ENCODE results near the gene SPINT3.

SPINT3 gene

GRCh38 chr20:45508068-45508886, 7.1 kb downstream of the SPINT3 start:
- Histone ChIP-seq H2BK5ac (ENCODE audit: low read length) (no peak overlapping the region), H3K4me2 (ENCODE audit: low read length) (no peak overlapping the region), H3K79me2 (ENCODE audit: control insufficient read depth, insufficient read depth, low read length) (no peaks in the 10 kb centered on the region), H3K18ac (ENCODE audit: low read length) (no peak overlapping the region), H3K4ac (ENCODE audit: low read depth, low read length) (no peak overlapping the region), H4K8ac (ENCODE audit: low read depth, low read length) (no peak overlapping the region), H3K27me3 (ENCODE audit: insufficient read depth, low read length, poor library complexity) (no peaks in the 10 kb centered on the region), H2AK5ac (ENCODE audit: low read length) (no peak overlapping the region), H2BK120ac (ENCODE audit: low read depth, low read length) (no peak overlapping the region), H3K56ac (ENCODE audit: low read length) (no peak overlapping the region), H3K4me3 (ENCODE audit: low read length) (no peak overlapping the region), H3K4me1 (ENCODE audit: control insufficient read depth, low read depth, low read length) (no peaks in the 10 kb centered on the region), H3K79me1 (ENCODE audit: low read length) (no peaks in the 10 kb centered on the region), H3K27ac (ENCODE audit: low read depth, low read length) (no peak overlapping the region), H3K23ac (ENCODE audit: low read length) (no peak overlapping the region), H3K36me3 (ENCODE audit: control insufficient read depth, insufficient read depth, low read length) (no peaks in the 10 kb centered on the region), H2BK15ac (replicated peaks; ENCODE audit: low read depth) (no peak overlapping the region), H4K5ac (ENCODE audit: low read length) (no peak overlapping the region), H3K9ac (ENCODE audit: low read length) (no peak overlapping the region)
- no CpG with 5 or more reads among the region's 7 CpGs for WGBS (ENCODE audit: extremely low coverage, insufficient coverage, low lambda C conversion rate)
- DNase-seq: no peak

GRCh38 chr20:45507011-45507820, 8.2 kb downstream of the SPINT3 start:
- Histone ChIP-seq H2BK5ac (ENCODE audit: low read length) (no peak overlapping the region), H3K27me3 (ENCODE audit: insufficient read depth, low read length, poor library complexity) (no peaks in the 10 kb centered on the region), H3K4ac (ENCODE audit: low read depth, low read length) (no peak overlapping the region), H3K56ac (ENCODE audit: low read length) (no peak overlapping the region), H4K5ac (ENCODE audit: low read length) (no peak overlapping the region), H2AK5ac (ENCODE audit: low read length) (no peak overlapping the region), H3K79me1 (ENCODE audit: low read length) (no peaks in the 10 kb centered on the region), H3K36me3 (ENCODE audit: control insufficient read depth, insufficient read depth, low read length) (no peaks in the 10 kb centered on the region), H2BK15ac (replicated peaks; ENCODE audit: low read depth) (no peak overlapping the region), H3K4me2 (ENCODE audit: low read length) (no peak overlapping the region), H3K23ac (ENCODE audit: low read length) (no peak overlapping the region), H3K18ac (ENCODE audit: low read length) (no peak overlapping the region), H3K27ac (ENCODE audit: low read depth, low read length) (no peak overlapping the region), H4K8ac (ENCODE audit: low read depth, low read length) (no peak overlapping the region), H2BK120ac (ENCODE audit: low read depth, low read length) (no peak overlapping the region), H3K9ac (ENCODE audit: low read length) (no peak overlapping the region), H3K4me3 (ENCODE audit: low read length) (no peak overlapping the region), H3K4me1 (ENCODE audit: control insufficient read depth, low read depth, low read length) (no peaks in the 10 kb centered on the region), H3K79me2 (ENCODE audit: control insufficient read depth, insufficient read depth, low read length) (no peaks in the 10 kb centered on the region)
- no CpG with 5 or more reads among the region's 5 CpGs for WGBS (ENCODE audit: extremely low coverage, insufficient coverage, low lambda C conversion rate)
- DNase-seq: no peak

GRCh38 chr20:45506398-45506797, 9.0 kb downstream of the SPINT3 start:
- H3K79me1 ChIP-seq (ENCODE audit: low read length): no peaks in the 10 kb centered on the region
- H4K5ac ChIP-seq (ENCODE audit: low read length): no peak overlapping the region
- no peak overlapping the region for H3K23ac ChIP-seq (ENCODE audit: low read length)
- H3K79me2 ChIP-seq (ENCODE audit: control insufficient read depth, insufficient read depth, low read length): no peaks in the 10 kb centered on the region
- no peak overlapping the region for H2BK5ac ChIP-seq (ENCODE audit: low read length)
- H3K27me3 ChIP-seq (ENCODE audit: insufficient read depth, low read length, poor library complexity): no peaks in the 10 kb centered on the region
- no peak for DNase-seq
- H3K4me3 ChIP-seq (ENCODE audit: low read length): no peak overlapping the region
- no peak overlapping the region for H3K56ac ChIP-seq (ENCODE audit: low read length)
- H3K4ac ChIP-seq (ENCODE audit: low read depth, low read length): no peak overlapping the region
- no CpG with 5 or more reads among the region's 2 CpGs for WGBS (ENCODE audit: extremely low coverage, insufficient coverage, low lambda C conversion rate)
- no peak overlapping the region for H3K4me2 ChIP-seq (ENCODE audit: low read length)
- H3K18ac ChIP-seq (ENCODE audit: low read length): no peak overlapping the region
- no peak overlapping the region for H2BK15ac ChIP-seq (replicated peaks; ENCODE audit: low read depth)
- H4K8ac ChIP-seq (ENCODE audit: low read depth, low read length): no peak overlapping the region
- no peak overlapping the region for H2AK5ac ChIP-seq (ENCODE audit: low read length)
- no peaks in the 10 kb centered on the region for H3K36me3 ChIP-seq (ENCODE audit: control insufficient read depth, insufficient read depth, low read length)
- no peak overlapping the region for H3K9ac ChIP-seq (ENCODE audit: low read length)
- H2BK120ac ChIP-seq (ENCODE audit: low read depth, low read length): no peak overlapping the region
- H3K4me1 ChIP-seq (ENCODE audit: control insufficient read depth, low read depth, low read length): no peaks in the 10 kb centered on the region
- H3K27ac ChIP-seq (ENCODE audit: low read depth, low read length): no peak overlapping the region

- Histone ChIP-seq H4K8ac (ENCODE audit: low read depth, low read length) (no peak overlapping the region), H3K79me1 (ENCODE audit: low read length) (no peaks in the 10 kb centered on the region), H2BK5ac (ENCODE audit: low read length) (no peak overlapping the region), H3K27me3 (ENCODE audit: insufficient read depth, low read length, poor library complexity) (no peaks in the 10 kb centered on the region), H3K79me2 (ENCODE audit: control insufficient read depth, insufficient read depth, low read length) (no peaks in the 10 kb centered on the region), H3K4me3 (ENCODE audit: low read length) (no peak overlapping the region), H3K4me2 (ENCODE audit: low read length) (no peak overlapping the region), H3K4ac (ENCODE audit: low read depth, low read length) (no peak overlapping the region), H3K36me3 (ENCODE audit: control insufficient read depth, insufficient read depth, low read length) (no peaks in the 10 kb centered on the region), H2BK15ac (replicated peaks; ENCODE audit: low read depth) (no peak overlapping the region), H2BK120ac (ENCODE audit: low read depth, low read length) (no peak overlapping the region), H3K9ac (ENCODE audit: low read length) (no peak overlapping the region), H4K5ac (ENCODE audit: low read length) (no peak overlapping the region), H3K27ac (ENCODE audit: low read depth, low read length) (no peak overlapping the region), H3K56ac (ENCODE audit: low read length) (no peak overlapping the region), H3K4me1 (ENCODE audit: control insufficient read depth, low read depth, low read length) (no peaks in the 10 kb centered on the region), H3K23ac (ENCODE audit: low read length) (no peak overlapping the region), H3K18ac (ENCODE audit: low read length) (no peak overlapping the region), H2AK5ac (ENCODE audit: low read length) (no peak overlapping the region)
- WGBS (ENCODE audit: extremely low coverage, insufficient coverage, low lambda C conversion rate): no CpG with 5 or more reads among the region's 2 CpGs
- no peak for DNase-seq
Observed at GRCh38 chr20:45503403-45503802, 12.0 kb downstream of the SPINT3 start.

GRCh38 chr20:45502561-45502960, 12.9 kb downstream of the SPINT3 start:
- no peak overlapping the region for H3K4me3 ChIP-seq (ENCODE audit: low read length)
- no peak overlapping the region for H4K5ac ChIP-seq (ENCODE audit: low read length)
- no peaks in the 10 kb centered on the region for H3K27me3 ChIP-seq (ENCODE audit: insufficient read depth, low read length, poor library complexity)
- H4K8ac ChIP-seq (ENCODE audit: low read depth, low read length): no peak overlapping the region
- no peak overlapping the region for H3K56ac ChIP-seq (ENCODE audit: low read length)
- no peaks in the 10 kb centered on the region for H3K36me3 ChIP-seq (ENCODE audit: control insufficient read depth, insufficient read depth, low read length)
- H3K79me2 ChIP-seq (ENCODE audit: control insufficient read depth, insufficient read depth, low read length): no peaks in the 10 kb centered on the region
- no CpG with 5 or more reads among the region's 1 CpG for WGBS (ENCODE audit: extremely low coverage, insufficient coverage, low lambda C conversion rate)
- no peak overlapping the region for H3K27ac ChIP-seq (ENCODE audit: low read depth, low read length)
- H3K79me1 ChIP-seq (ENCODE audit: low read length): no peaks in the 10 kb centered on the region
- H3K4ac ChIP-seq (ENCODE audit: low read depth, low read length): no peak overlapping the region
- peaks cover 1% of the 10 kb centered on the region for H3K4me1 ChIP-seq (ENCODE audit: control insufficient read depth, low read depth, low read length)
- no peak overlapping the region for H3K9ac ChIP-seq (ENCODE audit: low read length)
- no peak overlapping the region for H2BK120ac ChIP-seq (ENCODE audit: low read depth, low read length)
- H3K4me2 ChIP-seq (ENCODE audit: low read length): no peak overlapping the region
- H2BK15ac ChIP-seq (replicated peaks; ENCODE audit: low read depth): no peak overlapping the region
- no peak overlapping the region for H3K18ac ChIP-seq (ENCODE audit: low read length)
- H2AK5ac ChIP-seq (ENCODE audit: low read length): no peak overlapping the region
- H2BK5ac ChIP-seq (ENCODE audit: low read length): no peak overlapping the region
- no peak overlapping the region for H3K23ac ChIP-seq (ENCODE audit: low read length)
- no peak for DNase-seq
